B cell (primary cell): ENCODE results near the gene ITGB6. TPM values are rescaled to one million over a fixed set of nuclear protein-coding genes. Genes with fewer than 3 reads are reported as not detected.

Experiments
- ATAC-seq: fragments of 200-7000 bp; cut with Tn5 transposase; one replicate; pipeline ENCODE4 v1.10.0; 2021; ENCODE audit warnings: low read depth, mild to moderate bottlenecking, moderate number of reproducible peaks, moderate library complexity
- CTCF ChIA-PET: fragments of 350-600 bp; sonication (Branson Sonifier 250); formaldehyde crosslinking; loops from one replicate; lab custom pipeline; 2021; ENCODE audit warnings: antibody characterized with exemption, inconsistent platforms; lab: Charles Lee
- POLR2A ChIA-PET: fragments of 350-600 bp; sonication (Branson Sonifier 250); formaldehyde crosslinking; loops from one replicate; lab custom pipeline; 2021; ENCODE audit warnings: antibody characterized with exemption; lab: Charles Lee
- DNase-seq: peaks from one replicate; pipeline ENCODE4 v3.0.0; 2013
- H2AFZ ChIP-seq: 2 replicates; pipeline ENCODE4 v1.6.1; 2012; ENCODE audit warnings: mild to moderate bottlenecking, low read depth, low read length; ENCODE audit not compliant: insufficient read depth, poor library complexity, severe bottlenecking
- H3K27ac ChIP-seq, 2 donors: 1 replicate in 1 of 2; 2 replicates in 1 of 2; pipeline ENCODE4 v1.5.1; 2012 to 2013; ENCODE audit warnings: low read length in 2 of 2, mild to moderate bottlenecking in 2 of 2, moderate library complexity in 1 of 2
- H3K27me3 ChIP-seq, 4 experiments: fragments of 200-600 bp in 1 of 4; sonication (generic) in 1 of 4; replicated peaks in 1 of 4; 1 replicate in 2 of 4; 2 replicates in 2 of 4; pipeline versions ENCODE4 v1.6.1 to v1.7.0; 2013 to 2016; ENCODE audit warnings: low read length in 3 of 4, mild to moderate bottlenecking in 2 of 4, mixed read lengths in 1 of 4, moderate library complexity in 1 of 4; ENCODE audit not compliant: insufficient read depth in 4 of 4, control insufficient read depth in 3 of 4; ENCODE audit errors: control extremely low read depth in 1 of 4
- H3K36me3 ChIP-seq, 2 experiments: replicated peaks in 1 of 2; 1 replicate in 1 of 2; 2 replicates in 1 of 2; pipeline versions ENCODE4 v1.6.1 to v1.7.1; 2013; ENCODE audit warnings: low read length in 1 of 2; ENCODE audit not compliant: insufficient read depth in 2 of 2, control insufficient read depth in 1 of 2; ENCODE audit errors: control extremely low read depth in 1 of 2, extremely low read depth in 1 of 2
- H3K4me1 ChIP-seq, 2 donors: fragments of 200-600 bp in 1 of 2; sonication (generic) in 1 of 2; 1 replicate in 1 of 2; 2 replicates in 1 of 2; pipeline versions ENCODE4 v1.5.1 to v1.6.1; 2013 to 2017; ENCODE audit warnings: low read length in 2 of 2; ENCODE audit not compliant: control insufficient read depth in 2 of 2, insufficient read depth in 2 of 2
- H3K4me2 ChIP-seq: replicated peaks from 2 replicates; pipeline ENCODE3; 2012; ENCODE audit warnings: mild to moderate bottlenecking, low read depth, low read length; ENCODE audit not compliant: poor library complexity, severe bottlenecking
- H3K4me3 ChIP-seq, 5 experiments: fragments of 200-600 bp in 1 of 5; sonication (generic) in 1 of 5; 1 replicate in 3 of 5; 2 replicates in 2 of 5; pipeline versions ENCODE4 v1.5.1 to v1.7.0; 2011 to 2016; ENCODE audit warnings: low read length in 4 of 5, mild to moderate bottlenecking in 4 of 5, low read depth in 2 of 5, control low read depth in 1 of 5, moderate library complexity in 1 of 5; ENCODE audit not compliant: insufficient read depth in 1 of 5; ENCODE audit errors: control extremely low read depth in 1 of 5, extremely low read depth in 1 of 5
- H3K79me2 ChIP-seq: fragments of 200-600 bp; sonication (generic); one replicate; pipeline ENCODE4 v1.6.0; 2016; ENCODE audit warnings: low read length; ENCODE audit not compliant: control insufficient read depth, insufficient read depth
- H3K9ac ChIP-seq: fragments of 200-600 bp; sonication (generic); 2 replicates; pipeline ENCODE4 v1.6.1; 2017; ENCODE audit warnings: mild to moderate bottlenecking, low read length, moderate library complexity
- H3K9me3 ChIP-seq, 3 donors: one replicate each; pipeline versions ENCODE4 v1.6.1 to v1.7.1; 2013; ENCODE audit warnings: low read length in 2 of 3; ENCODE audit not compliant: control insufficient read depth in 2 of 3, insufficient read depth in 1 of 3; ENCODE audit errors: control extremely low read depth in 1 of 3
- H4K20me1 ChIP-seq: 2 replicates; pipeline ENCODE4 v1.6.0; 2012; ENCODE audit warnings: mild to moderate bottlenecking, low read length; ENCODE audit not compliant: insufficient read depth, control insufficient read depth, poor library complexity, severe bottlenecking
- H3K27ac Mint-ChIP-seq: one replicate; pipeline ENCODE4 v1.8.0; 2021; ENCODE audit warnings: mixed read lengths
- H3K27me3 Mint-ChIP-seq: one replicate; pipeline ENCODE4 v1.8.0; 2021; ENCODE audit warnings: mixed read lengths
- H3K4me1 Mint-ChIP-seq: one replicate; pipeline ENCODE4 v1.8.0; 2021; ENCODE audit warnings: mixed read lengths
- H3K4me3 Mint-ChIP-seq: one replicate; pipeline ENCODE4 v1.8.0; 2021; ENCODE audit warnings: mixed read lengths
- H3K9me3 Mint-ChIP-seq: one replicate; pipeline ENCODE4 v1.8.0; 2022; ENCODE audit warnings: mixed read lengths; ENCODE audit not compliant: insufficient read depth
- EZH2 ChIP-seq: IDR thresholded peaks from 2 replicates; pipeline ENCODE4 v1.6.1; 2012; ENCODE audit warnings: borderline replicate concordance, low read depth, mild to moderate bottlenecking, moderate library complexity, low read length; ENCODE audit not compliant: insufficient read depth, poor library complexity, severe bottlenecking
- WGBS: methylation state at CpG from one replicate; pipeline ENCODE4 v1.1.5; 2013; ENCODE audit warnings: missing lambda C conversion rate; ENCODE audit not compliant: insufficient coverage; 5-methylcytosine and 5-hydroxymethylcytosine counted together
- intact Hi-C: fragments of 100-400 bp; cut with micrococcal nuclease; formaldehyde crosslinking; loops from one replicate; pipeline ENCODE4 v1.10.0; 2022
- polyA plus RNA-seq: library from polyadenylated mRNA; depleted of rRNA; stranded (reverse); fragments of >200 nt; gene quantifications from 2 replicates; pipeline ENCODE4 v1.2.3, GENCODE V29; 2012
- total RNA-seq, 2 donors: library from RNA; stranded (reverse); fragments of 120-200 nt in 1 of 2; gene quantifications; 1 replicate in 1 of 2; 2 replicates in 1 of 2; pipeline versions ENCODE4 v1.2.3 to v1.2.4, GENCODE V29; 2013 to 2022
- TF ChIP-seq, protein P1 (sequence below): fragments of 200-600 bp; IDR thresholded peaks from one replicate; pipeline ENCODE4 v1.8.0; 2022; ENCODE audit warnings: antibody characterized with exemption, mild to moderate bottlenecking

ITGB6 gene
- total and polyA plus RNA-seq, 2 donors (not counting 1 experiment from before 2014, with no cell fraction given), result not detected

DNA sequence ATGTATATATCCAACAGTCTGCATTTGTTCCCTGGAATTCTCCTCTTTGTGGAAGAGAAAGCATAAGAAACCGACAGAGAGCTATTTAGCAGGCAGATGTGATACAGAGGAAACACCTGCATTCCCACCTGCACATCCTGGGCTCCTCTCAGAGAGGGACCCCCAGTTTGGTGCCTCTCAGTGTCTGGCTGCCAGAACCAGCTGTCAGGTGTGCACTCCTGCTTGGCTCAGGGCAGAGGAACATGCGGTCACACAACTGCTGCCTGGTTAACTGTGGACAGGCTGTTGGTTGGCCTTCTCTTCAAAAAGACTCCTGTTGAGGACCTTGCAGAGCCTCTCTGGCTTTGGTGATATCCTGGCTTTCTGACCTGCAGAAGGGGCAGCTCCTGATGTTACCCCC lies 54.6 kb downstream of the ITGB6 start:
- Histone ChIP-seq H3K9ac (no peak overlapping the region), H3K27me3 (peaks cover 0 to 2% (median 0%) of the 10 kb centered on the region in 4 experiments), H4K20me1 (no peaks in the 10 kb centered on the region), H3K27ac (no peak overlapping the region), H3K4me2 (no peak overlapping the region), H2AFZ (no peak overlapping the region), H3K36me3 (no peaks in the 10 kb centered on the region), H3K4me1 (no peaks in the 10 kb centered on the region), H3K9me3 (no peaks in the 10 kb centered on the region), H3K79me2 (no peaks in the 10 kb centered on the region), H3K4me3 (no peak overlapping the region)
- ATAC-seq (no peak), DNase-seq (no peak)
- WGBS, result 46% methylated on average over 2 of the region's 2 CpGs
- no peaks in the 10 kb centered on the region for H3K4me1 Mint-ChIP-seq
- no peaks in the 10 kb centered on the region for H3K9me3 Mint-ChIP-seq
- TF ChIP-seq, protein P1, sequence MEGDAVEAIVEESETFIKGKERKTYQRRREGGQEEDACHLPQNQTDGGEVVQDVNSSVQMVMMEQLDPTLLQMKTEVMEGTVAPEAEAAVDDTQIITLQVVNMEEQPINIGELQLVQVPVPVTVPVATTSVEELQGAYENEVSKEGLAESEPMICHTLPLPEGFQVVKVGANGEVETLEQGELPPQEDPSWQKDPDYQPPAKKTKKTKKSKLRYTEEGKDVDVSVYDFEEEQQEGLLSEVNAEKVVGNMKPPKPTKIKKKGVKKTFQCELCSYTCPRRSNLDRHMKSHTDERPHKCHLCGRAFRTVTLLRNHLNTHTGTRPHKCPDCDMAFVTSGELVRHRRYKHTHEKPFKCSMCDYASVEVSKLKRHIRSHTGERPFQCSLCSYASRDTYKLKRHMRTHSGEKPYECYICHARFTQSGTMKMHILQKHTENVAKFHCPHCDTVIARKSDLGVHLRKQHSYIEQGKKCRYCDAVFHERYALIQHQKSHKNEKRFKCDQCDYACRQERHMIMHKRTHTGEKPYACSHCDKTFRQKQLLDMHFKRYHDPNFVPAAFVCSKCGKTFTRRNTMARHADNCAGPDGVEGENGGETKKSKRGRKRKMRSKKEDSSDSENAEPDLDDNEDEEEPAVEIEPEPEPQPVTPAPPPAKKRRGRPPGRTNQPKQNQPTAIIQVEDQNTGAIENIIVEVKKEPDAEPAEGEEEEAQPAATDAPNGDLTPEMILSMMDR, result no peak
- no peak for TF ChIP-seq EZH2
- H3K4me3 Mint-ChIP-seq, result no peak overlapping the region
- ChIA-PET POLR2A (no interaction called here), CTCF (no interaction called here)
- H3K27ac Mint-ChIP-seq, result no peak overlapping the region
- intact Hi-C loops, result no loop called here
- peaks cover 26% of the 10 kb centered on the region for H3K27me3 Mint-ChIP-seq

DNA sequence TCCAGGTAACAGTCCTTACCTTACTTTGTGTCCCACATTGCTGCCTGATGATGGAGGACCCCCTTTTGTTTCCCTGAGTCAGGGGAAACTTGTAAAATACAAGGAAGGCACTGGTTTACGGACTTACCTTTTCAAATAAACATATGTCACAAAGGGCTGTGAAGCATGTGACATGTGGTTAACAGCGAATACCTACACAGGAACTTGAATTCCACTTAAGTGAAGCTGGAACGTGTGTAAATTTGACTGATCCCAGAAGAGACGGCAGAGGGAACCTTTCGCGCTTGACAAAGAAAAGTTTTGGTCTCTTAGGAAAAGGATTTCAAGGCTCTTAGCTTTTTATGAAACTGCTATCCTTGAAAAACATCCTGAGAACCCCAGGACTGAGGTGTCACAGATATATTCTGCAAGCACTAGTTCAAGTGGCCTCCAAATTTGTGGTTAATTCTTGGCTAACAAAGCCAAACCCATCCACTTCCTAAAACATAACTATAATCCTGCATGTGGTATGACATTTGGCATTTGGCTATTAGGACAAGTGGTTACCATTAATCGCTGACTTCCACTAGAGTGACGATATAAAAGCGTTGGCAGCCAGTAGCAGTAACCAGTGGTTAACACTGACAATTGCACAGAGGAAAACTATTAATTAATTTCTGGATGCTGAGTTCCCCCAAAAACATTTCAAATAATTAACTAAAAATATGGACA lies 55.6 kb downstream of the ITGB6 start:
- peaks cover 0 to 2% (median 0%) of the 10 kb centered on the region in 4 experiments for H3K27me3 ChIP-seq
- H4K20me1 ChIP-seq, result no peaks in the 10 kb centered on the region
- no peaks in the 10 kb centered on the region for H3K79me2 ChIP-seq
- ATAC-seq (no peak), DNase-seq (no peak)
- no peaks in the 10 kb centered on the region for H3K9me3 ChIP-seq
- no peak overlapping the region for H3K4me3 ChIP-seq
- no peak overlapping the region for H3K9ac ChIP-seq
- no peak overlapping the region for H3K27ac ChIP-seq
- H2AFZ ChIP-seq, result no peak overlapping the region
- CTCF ChIA-PET, result no interaction called here
- Mint-ChIP-seq H3K4me1 (no peaks in the 10 kb centered on the region), H3K27ac (no peak overlapping the region), H3K9me3 (no peaks in the 10 kb centered on the region), H3K27me3 (peaks cover 22% of the 10 kb centered on the region), H3K4me3 (no peak overlapping the region)
- no peak overlapping the region for H3K4me2 ChIP-seq
- 62% methylated on average over 6 of the region's 9 CpGs for WGBS
- TF ChIP-seq, protein P1, result no peak
- no peak for TF ChIP-seq EZH2
- no peaks in the 10 kb centered on the region for H3K4me1 ChIP-seq
- intact Hi-C loops, result no loop called here
- H3K36me3 ChIP-seq, result no peaks in the 10 kb centered on the region
- POLR2A ChIA-PET, result no interaction called here
